ENCODE results near the gene SPATC1L. TPM values are rescaled to one million over a fixed set of nuclear protein-coding genes. Genes with fewer than 3 reads are reported as not detected.

SPATC1L gene
- total and polyA plus RNA-seq, 2 of the 8 experiments (the other 6 are each of a cell fraction or from before 2014, with no cell fraction given) = 24.9 to 50.0 TPM

GRCh38 chr21:46151989-46152926 is 32.0 kb downstream of the SPATC1L start:
- DNase-seq (ENCODE audit: low read depth in 1 of 2, low spot score in 2 of 2) = peak in 1 of 2 experiments; percentile 46
- no peaks in the 10 kb centered on the region for H3K23me2 ChIP-seq (ENCODE audit: low read depth, low read length)
- H3K9ac ChIP-seq (replicated peaks in 1 of 4; ENCODE audit: extremely low read depth in 1 of 4, low read depth in 3 of 4, low read length in 3 of 4) = no peak overlapping the region
- peak overlapping the region in 1 of 2 experiments; percentile 2; a peak in 1 of 4 replicates for H3K4me2 ChIP-seq (ENCODE audit: insufficient read depth in 1 of 2, low read depth in 2 of 2, low read length in 2 of 2)
- peaks cover 0 to 4% of the 10 kb centered on the region in 2 experiments for H4K20me1 ChIP-seq (replicated peaks in 1 of 2; ENCODE audit: control insufficient read depth in 1 of 2, insufficient read depth in 2 of 2, low read length in 2 of 2)
- H3K14ac ChIP-seq (ENCODE audit: insufficient read length) = no peak overlapping the region
- no peak overlapping the region for H2BK20ac ChIP-seq (ENCODE audit: low read length)
- ChIA-PET POLR2A (ENCODE audit: partially characterized antibody) (interaction anchor here (3.5 kb wide), 1 partner anchor 10 kb away, joined by 12 read pairs; no protein-coding TSS in a partner anchor), CTCF (ENCODE audit: partially characterized antibody) (interaction anchor here (0.7 to 3.3 kb wide), 27 partner anchors 9 to 546 kb away, joined by 3 to 39 read pairs (median 4); no protein-coding TSS in a partner anchor)
- H3K4ac ChIP-seq (replicated peaks; ENCODE audit: insufficient read length, low read depth, low read length) = no peak overlapping the region
- peaks cover 0 to 24% (median 15%) of the 10 kb centered on the region in 4 experiments; a peak in 5 of 7 replicates for H3K4me1 ChIP-seq (replicated peaks in 1 of 4; ENCODE audit: control insufficient read depth in 3 of 4, insufficient read depth in 4 of 4, low read length in 3 of 4)
- peak overlapping the region; percentile 90; the same call in 1 of the 2 replicates for H2BK12ac ChIP-seq (ENCODE audit: low read depth, low read length)
- WGBS, 2 experiments (ENCODE audit: extremely low coverage in 1 of 2, insufficient coverage in 1 of 2, insufficient read length in 1 of 2, insufficient replicate concordance in 2 of 2, low coverage in 1 of 2, low lambda C conversion rate in 2 of 2, missing lambda C conversion rate in 1 of 2) = 88% methylated on average over 43 of the region's 45 CpGs; no CpG with 5 or more reads in 1 of the 2 experiments
- no peak overlapping the region for H4K91ac ChIP-seq (replicated peaks; ENCODE audit: insufficient read length, low read length)
- H3K18ac ChIP-seq (ENCODE audit: extremely low read depth, low read length) = no peak overlapping the region; the same call in 1 of the 2 replicates
- H4K8ac ChIP-seq (ENCODE audit: extremely low read depth, insufficient read depth, low read length) = peak overlapping the region; percentile 28; the same call in 1 of the 2 replicates
- no peaks in the 10 kb centered on the region for H3K9me3 ChIP-seq (ENCODE audit: insufficient read depth in 2 of 2, low read depth in 1 of 2, low read length in 1 of 2)
- no peak overlapping the region for H3K23ac ChIP-seq (ENCODE audit: insufficient read length)
- H2BK5ac ChIP-seq (ENCODE audit: low read depth, low read length) = peak overlapping the region; percentile 87
- H2BK120ac ChIP-seq (replicated peaks; ENCODE audit: low read depth, low read length) = no peak overlapping the region
- H3K4me3 ChIP-seq (ENCODE audit: extremely low read depth in 1 of 4, insufficient read depth in 2 of 4, low read depth in 3 of 4, low read length in 4 of 4) = no peak overlapping the region
- H2AFZ ChIP-seq (ENCODE audit: low read length) = no peak overlapping the region
- H2AK5ac ChIP-seq (ENCODE audit: low read depth, low read length) = peak overlapping the region; percentile 86; the same call in 1 of the 2 replicates
- H3K79me2 ChIP-seq (ENCODE audit: control insufficient read depth in 1 of 2, insufficient read depth in 2 of 2, low read length in 2 of 2) = no peaks in the 10 kb centered on the region
- no peak overlapping the region for H3K56ac ChIP-seq (replicated peaks; ENCODE audit: insufficient read length, low read depth, low read length)
- peak overlapping the region; percentile 29; the same call in 1 of the 2 replicates for H2BK15ac ChIP-seq (ENCODE audit: low read length)
- H4K5ac ChIP-seq (ENCODE audit: insufficient read length, low read depth, low read length) = no peak overlapping the region
- H3K27me3 ChIP-seq (replicated peaks in 1 of 4; ENCODE audit: control insufficient read depth in 3 of 4, extremely low read depth in 1 of 4, insufficient read depth in 3 of 4, low read length in 3 of 4) = no peaks in the 10 kb centered on the region
- no peak overlapping the region; the same call in 1 of the 2 replicates for H3K27ac ChIP-seq (ENCODE audit: low read depth, low read length)
- no peak for FAIRE-seq
- H3K36me3 ChIP-seq (ENCODE audit: control insufficient read depth in 2 of 4, insufficient read depth in 4 of 4, low read length in 3 of 4) = peaks cover 0 to 4% (median 0%) of the 10 kb centered on the region in 4 experiments; a peak in 1 of 8 replicates
- no peaks in the 10 kb centered on the region for H3K79me1 ChIP-seq (ENCODE audit: low read depth, low read length)
- TF ChIP-seq TEAD4 (IDR thresholded peaks at IDR 0.05; ENCODE audit: low read depth, low read length) = no peak
- no peak for TF ChIP-seq HDAC2 (IDR thresholded peaks at IDR 0.05; ENCODE audit: borderline replicate concordance in 1 of 2, low read depth in 2 of 2, low read length in 2 of 2)
- TF ChIP-seq SAP30 (IDR thresholded peaks at IDR 0.05; ENCODE audit: insufficient read depth, insufficient replicate concordance, low read length) = no peak
- no peak for TF ChIP-seq PHF8 (conservative IDR thresholded peaks at IDR 0.05; ENCODE audit: low read depth, low read length)
- no peak for TF ChIP-seq POLR2A (IDR thresholded peaks at IDR 0.05; ENCODE audit: control extremely low read depth in 1 of 2, low read depth in 2 of 2, low read length in 2 of 2)
- TF ChIP-seq JUND (IDR thresholded peaks at IDR 0.05; ENCODE audit: low read length) = no peak
- no peak for TF ChIP-seq RXRA (IDR thresholded peaks at IDR 0.05; ENCODE audit: insufficient read depth, low read depth, low read length)
- no peak for TF ChIP-seq ASH2L (IDR thresholded peaks at IDR 0.05; ENCODE audit: low read length)
- no peak for TF ChIP-seq TAF1 (IDR thresholded peaks at IDR 0.05; ENCODE audit: low read depth, low read length)
- TF ChIP-seq SIX5 (IDR thresholded peaks at IDR 0.05; ENCODE audit: low read depth, low read length) = no peak
- no peak for TF ChIP-seq KDM5A (IDR thresholded peaks at IDR 0.05; ENCODE audit: low read length)
